ENCODE measurements around the gene KCNQ1.

Gene KCNQ1

GRCh38 chr11:2425506-2425905 lies 19.3 kb upstream of the KCNQ1 start:
- no peak for DNase-seq

- no peak for DNase-seq
These were observed 18.6 kb upstream of the KCNQ1 start for GRCh38 chr11:2426221-2426620.

DNA sequence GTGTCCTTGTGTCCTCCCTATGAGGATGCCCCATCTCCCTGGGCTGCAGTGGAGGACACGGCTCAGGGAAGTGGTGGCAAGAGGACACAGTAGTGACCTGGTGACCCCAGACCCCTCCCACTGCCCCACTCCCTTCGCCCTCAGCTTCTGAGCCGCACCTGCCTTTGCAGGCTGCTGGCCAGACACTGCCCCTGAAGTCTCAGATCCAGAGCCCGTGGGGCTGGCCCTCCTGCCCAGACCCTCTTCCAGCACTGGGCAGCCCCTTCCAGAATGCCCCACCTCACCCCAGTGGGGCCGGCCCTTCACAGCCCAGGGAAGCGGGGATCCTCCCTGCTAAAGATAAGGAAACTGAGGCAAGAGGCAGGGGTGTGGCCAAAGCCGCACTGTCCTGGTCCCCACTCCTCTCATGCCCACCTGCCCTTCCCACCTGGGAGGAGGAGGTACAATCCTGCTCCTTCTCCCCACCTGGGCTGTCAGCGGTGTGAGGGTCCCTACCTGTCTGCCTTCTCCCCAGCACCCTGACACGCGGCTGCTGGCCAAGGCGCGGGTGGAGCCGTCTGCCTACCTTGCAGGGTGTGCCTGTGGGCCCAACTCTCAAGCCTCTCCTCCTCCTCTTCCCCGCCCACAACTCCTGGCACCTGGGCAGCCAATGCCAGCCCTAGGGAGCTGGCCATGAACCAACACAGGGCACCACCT lies 17.8 kb upstream of the KCNQ1 start:
- DNase-seq: no peak

DNA sequence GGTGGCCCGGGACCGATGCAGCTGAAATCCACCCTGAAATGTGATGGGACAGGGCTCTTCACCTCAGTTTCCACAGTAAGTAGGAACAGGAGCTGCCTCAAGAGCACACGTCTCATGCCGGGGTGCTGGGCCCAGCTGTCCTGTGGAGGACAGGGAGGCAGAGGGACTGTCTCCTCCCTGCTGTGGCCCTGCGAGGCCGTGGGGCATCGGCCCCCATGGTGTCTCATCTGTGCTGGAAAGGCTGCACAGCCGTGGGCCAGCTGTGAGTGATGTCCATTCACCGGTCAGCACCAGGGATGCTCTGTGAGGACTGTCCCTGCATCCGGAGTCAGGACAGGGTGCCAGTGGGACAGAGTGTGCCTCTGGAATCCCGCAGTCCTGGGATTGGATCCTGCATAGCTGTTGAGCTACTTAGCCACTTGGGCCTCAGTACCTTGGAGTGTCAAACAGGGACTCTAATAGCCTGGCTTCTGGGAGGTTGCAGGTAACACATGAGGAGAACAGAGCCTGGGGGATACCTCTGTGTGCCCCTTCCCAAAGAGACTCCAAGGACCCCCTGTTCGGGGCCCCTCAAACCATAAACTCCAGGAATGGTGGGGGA lies 17.0 kb upstream of the KCNQ1 start:
- no peak for DNase-seq

- DNase-seq: no peak
These were observed 16.4 kb upstream of the KCNQ1 start for GRCh38 chr11:2428322-2428795.

DNA sequence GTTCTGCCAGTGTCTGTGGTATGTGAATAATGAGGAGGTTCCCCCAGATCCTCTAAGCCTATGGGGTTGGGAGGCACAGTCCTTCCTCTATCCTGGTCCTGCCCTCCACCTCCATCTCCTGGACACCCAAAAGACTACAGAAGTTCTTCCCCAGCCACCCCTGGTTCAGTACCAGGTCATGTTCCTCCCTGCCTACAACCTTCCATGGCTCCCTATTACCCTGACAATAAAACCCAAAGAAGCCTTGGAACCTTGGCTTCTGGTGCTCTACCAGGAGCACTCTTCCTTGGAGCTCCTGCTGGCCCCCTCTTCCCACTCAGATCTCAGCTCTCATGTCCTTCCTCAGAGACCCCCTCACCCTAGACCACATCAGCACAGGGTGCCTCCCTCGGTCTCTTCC lies 13.4 kb upstream of the KCNQ1 start:
- DNase-seq: no peak

- no peak for DNase-seq
These were observed 12.6 kb upstream of the KCNQ1 start for GRCh38 chr11:2432171-2432621.

GRCh38 chr11:2432628-2433071 lies 12.2 kb upstream of the KCNQ1 start:
- no peak for DNase-seq

DNA sequence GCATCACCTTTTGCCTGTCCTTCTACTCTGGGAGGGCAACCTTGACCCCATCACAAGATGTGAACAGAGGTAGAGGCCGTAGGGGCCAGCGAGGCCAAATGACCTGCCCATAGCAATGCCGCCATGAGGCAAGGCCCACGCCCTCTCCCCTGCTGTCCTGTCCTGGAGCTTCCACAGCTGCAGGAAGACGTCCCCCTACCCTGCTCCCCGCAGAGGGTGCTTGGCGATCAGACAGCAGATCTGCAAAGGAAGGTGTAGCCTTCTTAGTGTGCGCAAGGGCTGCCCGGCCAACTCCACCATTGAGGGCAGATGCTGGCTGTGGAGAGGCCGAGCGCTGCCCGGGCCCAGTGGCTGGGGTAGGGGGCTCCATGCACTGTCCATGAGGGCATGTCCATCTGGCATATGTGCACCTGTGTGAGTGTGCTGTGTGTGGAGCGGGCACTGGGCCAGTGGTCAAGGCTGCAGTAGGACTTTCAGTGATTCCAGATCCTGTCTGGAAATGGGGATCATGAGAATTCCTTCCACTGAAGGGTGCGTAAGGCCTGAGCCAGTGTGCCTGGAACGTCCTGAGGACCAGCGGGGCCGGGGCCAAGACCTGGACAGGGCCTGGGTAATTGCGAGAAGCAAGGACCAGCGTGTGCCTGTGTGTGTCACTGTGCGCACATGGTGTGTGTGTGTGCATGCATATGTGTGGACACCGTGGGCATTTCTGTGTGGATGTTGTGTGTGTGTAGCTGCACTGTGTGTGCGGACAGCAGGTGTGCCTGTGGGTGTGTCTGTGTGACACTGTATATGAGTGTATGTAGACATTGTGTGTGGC lies 11.5 kb upstream of the KCNQ1 start:
- DNase-seq: no peak

- no peak for DNase-seq
These were observed 10.8 kb upstream of the KCNQ1 start for GRCh38 chr11:2434008-2434407.

GRCh38 chr11:2434506-2435255 lies 10.1 kb upstream of the KCNQ1 start:
- no peak for DNase-seq

GRCh38 chr11:2435288-2436012 lies 9.4 kb upstream of the KCNQ1 start:
- no peak for DNase-seq

DNA sequence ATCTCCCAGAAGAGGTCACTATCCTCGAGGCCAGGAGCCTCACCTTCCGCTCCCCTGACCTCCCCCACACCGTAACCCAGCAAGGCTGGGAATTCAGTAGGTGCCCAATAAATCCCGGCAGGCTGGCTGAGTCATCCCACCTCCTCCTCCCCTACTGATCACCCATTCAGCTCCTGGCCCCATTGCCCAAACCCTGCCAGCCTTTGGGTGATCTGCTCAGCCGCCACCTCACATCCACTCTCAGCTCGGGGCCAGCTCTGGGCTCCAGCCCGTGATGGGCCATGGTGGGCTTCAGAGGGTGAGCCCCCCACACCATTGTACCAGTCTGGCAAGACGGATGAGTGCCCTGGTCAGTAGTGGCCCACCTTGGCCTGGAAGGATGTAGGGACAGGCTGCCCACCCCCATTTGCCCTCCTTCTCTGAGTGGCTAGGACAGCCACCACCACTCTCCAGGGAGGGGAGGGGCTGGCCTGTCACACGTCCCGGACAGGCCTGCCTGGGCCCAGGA lies 8.7 kb upstream of the KCNQ1 start:
- DNase-seq: no peak

DNA sequence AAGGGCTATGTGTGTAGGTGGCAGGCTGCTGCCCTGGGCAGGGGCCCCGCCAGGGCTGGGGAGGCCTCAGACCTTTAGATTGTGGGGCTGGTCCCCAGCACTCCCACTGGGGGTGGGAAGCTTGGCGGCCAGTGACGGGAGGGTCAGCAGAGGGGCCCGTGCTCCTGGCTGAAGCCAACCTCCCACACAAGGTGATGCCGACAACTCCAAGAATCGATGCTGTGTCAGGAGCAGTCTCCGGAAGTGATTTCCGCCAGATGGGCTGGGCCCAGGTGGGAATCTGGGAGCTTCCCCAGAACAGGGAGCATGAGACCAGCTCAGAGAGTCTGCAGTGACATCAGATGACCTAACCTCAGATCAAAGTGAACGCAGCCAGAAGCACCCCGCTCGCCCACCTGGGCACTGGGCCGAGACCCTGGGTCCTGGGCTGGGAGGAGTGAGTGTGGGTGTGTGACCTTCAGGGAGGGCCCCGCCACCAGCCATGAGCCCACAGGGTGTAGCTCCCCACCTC lies 8.2 kb upstream of the KCNQ1 start:
- DNase-seq: no peak

- no peak for DNase-seq
These were observed 7.3 kb upstream of the KCNQ1 start for GRCh38 chr11:2437516-2437915.

DNA sequence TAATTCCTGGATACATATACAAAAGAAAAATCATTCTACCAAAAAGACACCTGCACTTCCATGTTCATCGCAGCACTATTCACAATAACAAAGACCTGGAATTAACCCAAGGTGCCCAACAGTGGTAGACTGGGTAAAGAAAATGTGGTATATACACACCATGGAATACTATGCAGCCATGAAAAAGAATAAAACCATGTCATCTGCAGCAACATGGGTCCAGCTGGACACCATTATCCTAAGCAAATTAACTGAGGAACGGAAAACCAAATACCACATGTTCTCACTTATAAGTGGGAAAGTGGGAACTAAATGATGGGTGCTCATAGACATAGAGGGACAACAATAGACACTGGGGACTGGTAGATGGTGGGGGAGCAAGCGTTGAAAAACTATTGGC lies 5.0 kb upstream of the KCNQ1 start:
- no peak for DNase-seq

- no peak for DNase-seq
These were observed 4.2 kb upstream of the KCNQ1 start for GRCh38 chr11:2440646-2441045.

GRCh38 chr11:2441171-2441570 lies 3.6 kb upstream of the KCNQ1 start:
- no peak for DNase-seq

GRCh38 chr11:2442589-2442988 lies 2.2 kb upstream of the KCNQ1 start:
- no peak for DNase-seq

DNA sequence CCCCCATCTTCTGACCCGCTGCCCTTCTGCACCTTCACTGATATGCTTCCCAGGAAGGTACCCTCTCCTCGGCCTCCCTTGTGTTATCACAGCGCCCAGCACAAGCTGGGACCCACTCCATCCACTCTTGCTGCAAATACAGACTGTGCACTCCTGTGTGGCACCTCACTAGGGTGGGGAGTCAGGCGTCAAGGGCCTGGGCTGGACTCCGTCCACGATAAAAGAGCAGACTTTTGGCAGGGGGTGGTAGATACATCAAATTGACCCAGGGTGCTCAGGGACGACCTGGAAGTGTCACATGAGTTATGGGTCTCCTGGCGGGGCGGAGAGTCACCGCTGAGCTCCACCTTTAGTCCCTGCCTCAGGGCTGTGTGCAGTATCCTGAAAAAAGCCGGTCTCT lies 1.4 kb upstream of the KCNQ1 start:
- no peak for DNase-seq

GRCh38 chr11:2443881-2444820 lies 657 bp upstream of the KCNQ1 start, which contains the start of gene TRPM5:
Gene TRPM5 (minus strand): TSS chr11:2444514. CDS start chr11:2423036, 21,478 bp downstream.
- DNase-seq: no peak
